Neural cell (in vitro differentiated cells): ENCODE measurements around the gene MARCHF6.

Source experiments
- EP300 ChIP-seq: fragments of 450-650 bp; conservative IDR thresholded peaks from 2 replicates; pipeline ENCODE4 v1.6.1; 2014; ENCODE audit warnings: antibody characterized with exemption, mild to moderate bottlenecking, moderate library complexity; ENCODE audit not compliant: poor library complexity, severe bottlenecking
- MXI1 ChIP-seq: fragments of 450-650 bp; conservative IDR thresholded peaks from 2 replicates; pipeline ENCODE4 v1.6.1; 2014; ENCODE audit warnings: antibody characterized with exemption, mild to moderate bottlenecking; ENCODE audit not compliant: poor library complexity, severe bottlenecking
- REST ChIP-seq: IDR thresholded peaks from 2 replicates; pipeline ENCODE4 v1.6.1; 2012; ENCODE audit warnings: borderline replicate concordance
- TF ChIP-seq, protein P1 (sequence below): fragments of 450-650 bp; IDR thresholded peaks from 2 replicates; pipeline ENCODE4 v1.5.1; 2014; ENCODE audit warnings: antibody characterized with exemption, mild to moderate bottlenecking, moderate library complexity; ENCODE audit not compliant: poor library complexity, severe bottlenecking

DNA sequence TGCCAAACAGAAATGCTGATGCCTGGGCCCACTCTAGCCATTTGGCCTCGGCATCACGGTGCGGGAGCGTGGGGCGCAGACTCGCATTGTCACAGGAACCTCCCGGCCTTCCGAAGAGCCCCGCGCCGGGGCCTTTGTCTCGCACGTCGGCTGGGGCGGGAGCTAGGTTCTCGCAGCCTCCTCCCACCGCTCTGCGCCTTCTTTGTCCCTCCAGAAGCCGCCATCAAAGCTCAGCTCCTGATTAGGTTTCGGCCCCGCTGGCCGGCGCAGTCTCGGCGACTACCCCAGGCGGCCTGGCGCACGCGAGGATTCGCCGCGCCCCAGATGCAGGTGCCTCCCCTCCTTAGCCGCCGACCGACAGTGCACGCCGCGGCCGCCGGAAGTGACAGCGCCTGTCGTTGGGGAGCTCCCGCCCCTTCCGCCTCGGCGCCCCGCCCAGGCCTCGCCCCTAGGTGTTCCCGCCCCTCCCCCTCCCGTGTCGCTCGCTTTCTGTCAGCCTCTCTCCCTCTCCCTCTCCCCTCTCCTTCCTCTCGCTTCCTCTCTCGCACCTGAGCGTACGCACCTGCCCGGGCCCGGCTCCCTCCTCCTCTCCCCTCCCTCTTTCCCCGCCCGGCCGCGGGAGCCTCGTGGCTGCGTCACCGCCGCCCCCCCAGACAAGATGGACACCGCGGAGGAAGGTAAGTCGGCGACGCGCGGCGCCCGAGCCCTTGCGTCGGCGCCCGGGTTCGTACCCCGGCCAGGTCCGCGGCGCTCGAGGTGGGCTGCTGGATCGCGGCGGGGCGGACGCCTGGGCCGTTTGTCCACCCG lies at the start of gene MARCHF6:
- TF ChIP-seq, protein P1, sequence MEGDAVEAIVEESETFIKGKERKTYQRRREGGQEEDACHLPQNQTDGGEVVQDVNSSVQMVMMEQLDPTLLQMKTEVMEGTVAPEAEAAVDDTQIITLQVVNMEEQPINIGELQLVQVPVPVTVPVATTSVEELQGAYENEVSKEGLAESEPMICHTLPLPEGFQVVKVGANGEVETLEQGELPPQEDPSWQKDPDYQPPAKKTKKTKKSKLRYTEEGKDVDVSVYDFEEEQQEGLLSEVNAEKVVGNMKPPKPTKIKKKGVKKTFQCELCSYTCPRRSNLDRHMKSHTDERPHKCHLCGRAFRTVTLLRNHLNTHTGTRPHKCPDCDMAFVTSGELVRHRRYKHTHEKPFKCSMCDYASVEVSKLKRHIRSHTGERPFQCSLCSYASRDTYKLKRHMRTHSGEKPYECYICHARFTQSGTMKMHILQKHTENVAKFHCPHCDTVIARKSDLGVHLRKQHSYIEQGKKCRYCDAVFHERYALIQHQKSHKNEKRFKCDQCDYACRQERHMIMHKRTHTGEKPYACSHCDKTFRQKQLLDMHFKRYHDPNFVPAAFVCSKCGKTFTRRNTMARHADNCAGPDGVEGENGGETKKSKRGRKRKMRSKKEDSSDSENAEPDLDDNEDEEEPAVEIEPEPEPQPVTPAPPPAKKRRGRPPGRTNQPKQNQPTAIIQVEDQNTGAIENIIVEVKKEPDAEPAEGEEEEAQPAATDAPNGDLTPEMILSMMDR, result no peak
- TF ChIP-seq EP300 (peak; percentile 74), MXI1 (peak; percentile 91), REST (no peak)
